ENCODE measurements around the gene PAFAH1B2. TPM values are rescaled to one million over a fixed set of nuclear protein-coding genes. Genes with fewer than 3 reads are reported as not detected.

Gene PAFAH1B2
- polyA plus RNA-seq, 1 donor = 47.9 TPM

GRCh38 chr11:117197516-117198456 is 53.7 kb downstream of the PAFAH1B2 start:
- no CpG with 5 or more reads among the region's 17 CpGs for WGBS (ENCODE audit: insufficient coverage, low lambda C conversion rate)
- Histone ChIP-seq H3K27me3 (ENCODE audit: control insufficient read depth, insufficient read depth, low read length) (no peaks in the 10 kb centered on the region), H3K9me3 (ENCODE audit: control insufficient read depth, low read depth, low read length) (peaks cover under 1% of the 10 kb centered on the region), H3K36me3 (ENCODE audit: control insufficient read depth, insufficient read depth, low read length) (peaks cover 40% of the 10 kb centered on the region), H3K4me1 (ENCODE audit: control insufficient read depth, insufficient read depth, low read length) (peaks cover 10% of the 10 kb centered on the region), H3K4me3 (ENCODE audit: low read length) (peak overlapping the region; percentile 15), H3K27ac (ENCODE audit: low read length) (peak overlapping the region; percentile 85)
- DNase-seq = no peak

- peak overlapping the region; percentile 15 for H3K4me3 ChIP-seq (ENCODE audit: low read length)
- H3K9me3 ChIP-seq (ENCODE audit: control insufficient read depth, low read depth, low read length) = peaks cover 5% of the 10 kb centered on the region
- H3K27ac ChIP-seq (ENCODE audit: low read length) = peak overlapping the region; percentile 85
- WGBS (ENCODE audit: insufficient coverage, low lambda C conversion rate) = no CpG with 5 or more reads among the region's 4 CpGs
- DNase-seq = no peak
- H3K27me3 ChIP-seq (ENCODE audit: control insufficient read depth, insufficient read depth, low read length) = no peaks in the 10 kb centered on the region
- H3K36me3 ChIP-seq (ENCODE audit: control insufficient read depth, insufficient read depth, low read length) = peaks cover 36% of the 10 kb centered on the region
- peaks cover 10% of the 10 kb centered on the region for H3K4me1 ChIP-seq (ENCODE audit: control insufficient read depth, insufficient read depth, low read length)
Observed at GRCh38 chr11:117198613-117199012, 54.5 kb downstream of the PAFAH1B2 start.

GRCh38 chr11:117199053-117199915 is 55.2 kb downstream of the PAFAH1B2 start, which contains the start of gene TAGLN:
TAGLN (plus strand) TSS chr11:117199370; CDS start chr11:117203014, 3,644 bp downstream.
- Histone ChIP-seq H3K9me3 (ENCODE audit: control insufficient read depth, low read depth, low read length) (peaks cover 9% of the 10 kb centered on the region), H3K4me1 (ENCODE audit: control insufficient read depth, insufficient read depth, low read length) (peaks cover 10% of the 10 kb centered on the region), H3K27ac (ENCODE audit: low read length) (peak within 1 kb of the TSS; percentile 85), H3K36me3 (ENCODE audit: control insufficient read depth, insufficient read depth, low read length) (peaks cover 36% of the 10 kb centered on the region), H3K27me3 (ENCODE audit: control insufficient read depth, insufficient read depth, low read length) (no peaks in the 10 kb centered on the region), H3K4me3 (ENCODE audit: low read length) (peak within 1 kb of the TSS; percentile 41)
- DNase-seq = peak; percentile 43 to 69
- WGBS (ENCODE audit: insufficient coverage, low lambda C conversion rate) = no CpG with 5 or more reads among the region's 34 CpGs

- Histone ChIP-seq H3K4me1 (ENCODE audit: control insufficient read depth, insufficient read depth, low read length) (peaks cover 10% of the 10 kb centered on the region), H3K4me3 (ENCODE audit: low read length) (peak overlapping the region; percentile 41), H3K27ac (ENCODE audit: low read length) (peak overlapping the region; percentile 62), H3K36me3 (ENCODE audit: control insufficient read depth, insufficient read depth, low read length) (peaks cover 40% of the 10 kb centered on the region), H3K27me3 (ENCODE audit: control insufficient read depth, insufficient read depth, low read length) (no peaks in the 10 kb centered on the region), H3K9me3 (ENCODE audit: control insufficient read depth, low read depth, low read length) (peaks cover 11% of the 10 kb centered on the region)
- no CpG with 5 or more reads among the region's 13 CpGs for WGBS (ENCODE audit: insufficient coverage, low lambda C conversion rate)
- DNase-seq = no peak
Observed at GRCh38 chr11:117199916-117200812, 56.1 kb downstream of the PAFAH1B2 start.

- DNase-seq = no peak
- no peaks in the 10 kb centered on the region for H3K27me3 ChIP-seq (ENCODE audit: control insufficient read depth, insufficient read depth, low read length)
- WGBS (ENCODE audit: insufficient coverage, low lambda C conversion rate) = no CpG with 5 or more reads among the region's 12 CpGs
- H3K4me1 ChIP-seq (ENCODE audit: control insufficient read depth, insufficient read depth, low read length) = peaks cover 10% of the 10 kb centered on the region
- H3K27ac ChIP-seq (ENCODE audit: low read length) = peak overlapping the region; percentile 62
- H3K9me3 ChIP-seq (ENCODE audit: control insufficient read depth, low read depth, low read length) = peaks cover 11% of the 10 kb centered on the region
- peaks cover 39% of the 10 kb centered on the region for H3K36me3 ChIP-seq (ENCODE audit: control insufficient read depth, insufficient read depth, low read length)
- peak overlapping the region; percentile 41 for H3K4me3 ChIP-seq (ENCODE audit: low read length)
Observed at GRCh38 chr11:117200813-117201657, 56.9 kb downstream of the PAFAH1B2 start.

GRCh38 chr11:117201658-117202305 is 57.7 kb downstream of the PAFAH1B2 start:
- H3K4me1 ChIP-seq (ENCODE audit: control insufficient read depth, insufficient read depth, low read length) = peaks cover 10% of the 10 kb centered on the region
- H3K27me3 ChIP-seq (ENCODE audit: control insufficient read depth, insufficient read depth, low read length) = no peaks in the 10 kb centered on the region
- no CpG with 5 or more reads among the region's 14 CpGs for WGBS (ENCODE audit: insufficient coverage, low lambda C conversion rate)
- H3K36me3 ChIP-seq (ENCODE audit: control insufficient read depth, insufficient read depth, low read length) = peaks cover 34% of the 10 kb centered on the region
- peaks cover 11% of the 10 kb centered on the region for H3K9me3 ChIP-seq (ENCODE audit: control insufficient read depth, low read depth, low read length)
- DNase-seq = no peak
- H3K4me3 ChIP-seq (ENCODE audit: low read length) = peak overlapping the region; percentile 41
- peak overlapping the region; percentile 62 for H3K27ac ChIP-seq (ENCODE audit: low read length)

GRCh38 chr11:117202386-117203068 is 58.4 kb downstream of the PAFAH1B2 start:
- Histone ChIP-seq H3K36me3 (ENCODE audit: control insufficient read depth, insufficient read depth, low read length) (peaks cover 30% of the 10 kb centered on the region), H3K27ac (ENCODE audit: low read length) (peak overlapping the region; percentile 62), H3K4me1 (ENCODE audit: control insufficient read depth, insufficient read depth, low read length) (peaks cover 10% of the 10 kb centered on the region), H3K9me3 (ENCODE audit: control insufficient read depth, low read depth, low read length) (peaks cover 11% of the 10 kb centered on the region), H3K27me3 (ENCODE audit: control insufficient read depth, insufficient read depth, low read length) (no peaks in the 10 kb centered on the region), H3K4me3 (ENCODE audit: low read length) (peak overlapping the region; percentile 41)
- no peak for DNase-seq
- WGBS (ENCODE audit: insufficient coverage, low lambda C conversion rate) = no CpG with 5 or more reads among the region's 7 CpGs

GRCh38 chr11:117203069-117203407 is 59.0 kb downstream of the PAFAH1B2 start:
- Histone ChIP-seq H3K9me3 (ENCODE audit: control insufficient read depth, low read depth, low read length) (peaks cover 11% of the 10 kb centered on the region), H3K36me3 (ENCODE audit: control insufficient read depth, insufficient read depth, low read length) (peaks cover 30% of the 10 kb centered on the region), H3K27ac (ENCODE audit: low read length) (peak overlapping the region; percentile 62), H3K4me1 (ENCODE audit: control insufficient read depth, insufficient read depth, low read length) (peaks cover 10% of the 10 kb centered on the region), H3K27me3 (ENCODE audit: control insufficient read depth, insufficient read depth, low read length) (no peaks in the 10 kb centered on the region), H3K4me3 (ENCODE audit: low read length) (no peak overlapping the region)
- DNase-seq = no peak
- no CpG with 5 or more reads among the region's 10 CpGs for WGBS (ENCODE audit: insufficient coverage, low lambda C conversion rate)

All from large intestine (tissue), 3 donors.